Stomach (tissue), 4 donors: Measurements from ENCODE around the gene DLX2.

Source experiments
- POLR2A ChIP-seq, 4 donors: fragments of 450-650 bp; IDR thresholded peaks; one replicate each; pipeline ENCODE4 v1.6.1; 2016; ENCODE audit warnings: antibody characterized with exemption in 4 of 4, control low read depth in 2 of 4, mild to moderate bottlenecking in 1 of 4, moderate library complexity in 1 of 4
- POLR2AphosphoS5 ChIP-seq, 3 donors: sonication (generic); formaldehyde crosslinking; IDR thresholded peaks; one replicate each; pipeline ENCODE4 v1.6.1; 2016; ENCODE audit warnings: antibody characterized with exemption in 3 of 3

DNA sequence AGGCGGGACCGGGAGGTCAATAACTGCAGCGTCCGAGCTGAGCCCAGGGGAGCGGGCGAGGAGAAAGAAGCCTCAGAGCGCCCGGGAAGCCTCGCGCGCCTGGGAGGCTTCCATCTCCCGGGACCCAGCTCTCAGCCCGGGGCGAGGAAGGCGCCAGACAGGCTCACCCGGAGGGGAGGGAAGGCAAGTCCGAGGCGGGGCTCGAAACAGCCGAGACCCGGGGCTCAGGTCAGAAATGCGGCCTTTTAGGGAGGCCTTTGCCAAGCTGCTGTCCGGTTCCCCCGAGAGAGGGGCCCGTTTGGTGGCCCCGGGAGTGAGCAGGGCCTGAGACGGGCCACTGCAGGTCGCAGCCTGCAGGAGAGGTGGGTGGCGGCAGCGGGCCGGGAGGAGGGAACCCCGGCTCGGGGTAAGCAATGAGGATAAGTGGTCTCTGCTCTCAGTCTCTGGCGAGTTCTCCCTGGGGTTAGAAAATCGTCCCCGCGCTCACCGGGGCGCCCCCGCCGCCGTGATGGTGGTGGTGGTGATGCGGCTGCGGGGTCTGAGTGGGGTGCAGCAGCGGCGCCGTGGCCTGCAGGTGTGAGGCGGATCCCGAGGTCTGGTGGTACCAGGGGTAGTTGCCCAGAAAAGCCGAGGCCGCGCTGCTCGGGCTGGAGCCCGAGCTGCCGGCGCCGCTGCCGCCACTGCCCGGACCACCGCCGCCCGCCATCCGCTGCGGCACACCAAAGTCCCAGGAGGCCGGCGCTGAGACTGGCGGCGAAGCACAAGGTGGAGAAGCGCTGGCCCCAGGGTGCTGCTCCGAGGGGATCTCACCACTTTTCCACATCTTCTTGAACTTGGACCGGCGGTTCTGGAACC lies 2.4 kb downstream of the DLX2 start:
- no peak for TF ChIP-seq POLR2A (IDR thresholded peaks at IDR 0.05)
- TF ChIP-seq POLR2AphosphoS5 (IDR thresholded peaks at IDR 0.05): no peak
